Testis (tissue), 2 donors: ENCODE data around the gene SPRYD7.

ENCODE experiments used
- CTCF ChIP-seq, 3 experiments: fragments of 450-650 bp in 2 of 3; fragments of 200-600 bp in 1 of 3; sonication (generic) in 1 of 3; IDR thresholded peaks; one replicate each; pipeline ENCODE4 v1.5.1; 2016 to 2019; ENCODE audit warnings: antibody characterized with exemption in 3 of 3, mild to moderate bottlenecking in 2 of 3, moderate library complexity in 1 of 3
- POLR2A ChIP-seq: fragments of 450-650 bp; IDR thresholded peaks from one replicate; pipeline ENCODE4 v1.6.1; 2017; ENCODE audit warnings: antibody characterized with exemption, mild to moderate bottlenecking, moderate library complexity

DNA sequence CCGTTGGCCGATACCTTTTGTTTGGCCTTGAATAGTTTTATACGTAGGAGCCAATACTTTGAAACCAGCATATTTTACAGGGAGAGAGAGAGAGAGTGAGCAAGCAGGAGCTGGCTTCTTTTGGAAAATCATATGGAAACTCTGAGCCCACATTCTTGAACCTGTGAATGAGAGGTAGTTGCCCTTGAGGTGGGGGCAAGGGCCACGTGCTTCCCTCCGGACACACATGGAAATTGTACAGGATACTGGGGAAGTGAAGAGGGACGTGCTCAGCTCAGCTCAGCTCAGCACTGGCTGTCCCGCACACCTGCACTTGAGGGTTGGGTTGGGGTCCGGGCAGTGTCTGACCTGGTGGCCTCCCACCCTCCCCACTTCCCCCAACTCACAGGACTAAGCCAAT, 68.3 kb downstream of the SPRYD7 start:
- TF ChIP-seq CTCF (IDR thresholded peaks at IDR 0.05) (no peak), POLR2A (no peak)
